GM19035 (cell line): ENCODE measurements around the gene IL12B.
"Not testable (repeated sequence)": the region's sequence is repeated elsewhere in the genome, so short reads cannot be mapped to it uniquely, and the experiment has no call there.

Experiments used
- ATAC-seq: cut with Tn5 transposase; IDR thresholded peaks from one replicate; pipeline ENCODE4 v1.9.1; 2021; ENCODE audit not compliant: unreplicated experiment

The IL12B gene

DNA sequence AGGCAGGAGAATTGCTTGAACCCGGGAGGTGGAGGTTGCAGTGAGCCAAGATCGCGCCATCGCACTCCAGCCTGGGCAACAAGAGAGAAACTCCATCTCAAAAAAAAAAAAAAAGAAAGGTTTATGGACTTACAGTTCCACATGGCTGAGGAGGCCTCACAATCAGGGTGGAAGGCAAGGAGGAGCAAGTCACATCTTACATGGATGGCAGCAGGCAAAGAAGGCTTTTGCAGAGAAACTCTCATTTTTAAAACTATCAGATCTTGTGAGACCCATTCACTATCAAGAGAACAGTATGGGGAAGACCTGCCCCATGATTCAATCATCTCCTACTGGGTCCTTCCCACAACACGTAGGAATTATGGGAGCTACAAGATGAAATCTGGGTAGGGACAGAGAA is 33.0 kb downstream of the IL12B start:
- ATAC-seq, result not testable (repeated sequence)

DNA sequence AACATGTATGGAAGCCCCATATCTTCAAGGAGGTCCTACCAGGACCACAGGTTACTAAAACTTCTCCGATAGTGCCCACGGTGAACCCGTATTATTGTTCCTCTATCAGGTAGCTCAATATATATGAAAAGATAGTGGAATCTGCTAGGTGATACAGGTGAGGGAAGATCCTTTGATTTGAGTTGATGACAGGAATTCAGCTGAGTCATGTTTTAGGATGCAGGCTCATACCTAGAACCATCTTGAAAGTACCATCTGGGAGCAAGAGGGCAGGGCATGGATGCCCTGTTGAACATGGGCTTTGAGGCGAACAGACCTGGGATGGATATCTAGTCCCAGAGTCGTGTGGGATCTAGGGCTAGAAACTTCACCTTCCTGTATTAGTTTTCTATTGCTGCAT is 35.4 kb downstream of the IL12B start:
- no peak for ATAC-seq

DNA sequence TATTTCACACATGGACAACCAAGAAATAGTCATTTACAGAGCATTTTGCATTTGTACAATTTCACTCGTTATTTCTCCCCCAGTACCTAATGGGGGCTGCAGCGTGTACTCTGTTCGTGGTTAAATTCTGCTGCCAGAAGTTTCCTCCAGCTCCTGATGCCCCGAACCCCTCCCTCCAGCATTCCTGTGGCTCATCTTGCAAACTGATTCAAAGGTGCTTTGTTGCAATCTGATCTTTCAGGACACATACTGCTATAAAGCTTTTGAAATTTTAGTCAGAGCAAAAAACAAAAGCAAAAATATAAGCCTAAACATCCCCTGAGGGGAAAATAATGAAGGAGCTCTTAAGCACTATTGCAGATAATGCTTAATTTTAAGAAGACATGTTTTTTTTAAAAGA is 39.5 kb downstream of the IL12B start:
- ATAC-seq, result no peak

DNA sequence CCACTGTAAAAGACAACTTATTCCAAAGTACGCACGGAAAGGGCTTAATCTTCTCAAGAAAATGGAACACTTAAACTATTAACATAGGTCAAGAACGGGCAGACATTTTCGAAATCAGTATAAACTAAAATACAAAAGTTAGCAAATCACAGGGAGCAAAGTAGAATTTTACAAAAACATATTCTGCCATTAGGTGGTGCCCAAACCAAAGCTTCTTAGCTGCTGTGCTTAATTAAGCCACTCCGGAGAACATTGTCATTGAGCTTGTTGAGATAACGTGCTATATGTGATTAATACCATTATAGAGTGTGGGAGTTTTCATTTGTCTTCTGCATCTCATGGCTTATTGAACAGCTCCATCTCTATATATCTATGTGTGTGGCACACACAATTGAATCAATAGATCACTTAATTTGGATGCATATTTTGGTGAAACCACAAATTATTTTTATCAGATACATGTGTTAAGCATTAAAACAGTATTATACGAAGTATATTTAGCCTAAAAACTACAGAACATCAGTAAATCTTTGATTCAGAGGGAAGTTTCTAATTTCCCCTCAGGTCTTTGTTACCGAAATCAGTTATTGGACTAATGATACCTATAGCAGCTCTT is 43.8 kb downstream of the IL12B start:
- ATAC-seq, result no peak

DNA sequence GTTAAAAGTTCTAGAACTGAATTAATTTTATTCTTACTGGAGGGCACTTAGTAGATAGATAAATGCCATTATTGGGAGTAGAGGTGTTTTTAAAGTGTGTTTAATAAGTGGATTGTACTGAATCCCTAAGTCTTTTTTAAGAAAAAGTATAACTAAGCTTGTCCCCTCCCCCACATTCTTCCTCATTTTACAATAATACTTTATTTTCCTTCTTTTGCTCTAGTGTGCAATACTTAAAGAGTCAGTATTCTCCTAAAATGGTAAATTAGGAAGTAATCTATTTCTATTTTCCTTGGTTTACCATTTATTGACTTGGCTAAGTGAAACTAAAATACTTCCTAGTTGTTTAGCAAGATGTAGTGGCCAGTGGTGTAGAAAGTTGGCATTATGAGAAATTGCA is 55.6 kb downstream of the IL12B start:
- ATAC-seq, result no peak

DNA sequence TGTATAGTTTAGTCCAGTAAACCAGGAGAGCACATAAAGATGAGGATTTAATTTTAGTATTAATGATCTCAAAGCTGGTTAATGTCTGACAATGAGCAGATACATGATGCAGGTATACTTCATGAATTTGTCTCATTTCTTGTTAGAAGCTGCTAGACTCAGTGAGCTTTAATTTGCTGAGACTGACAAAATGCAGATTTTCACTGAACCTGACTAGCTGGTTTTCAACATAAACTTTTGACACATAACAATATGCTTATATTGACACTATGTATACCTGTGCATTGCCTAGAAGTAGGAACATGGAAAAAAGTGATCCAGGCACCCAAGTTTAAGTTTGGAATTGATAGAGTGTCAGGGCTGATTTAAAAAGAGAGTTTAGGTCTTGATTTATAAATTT is 56.4 kb downstream of the IL12B start:
- ATAC-seq, result no peak

DNA sequence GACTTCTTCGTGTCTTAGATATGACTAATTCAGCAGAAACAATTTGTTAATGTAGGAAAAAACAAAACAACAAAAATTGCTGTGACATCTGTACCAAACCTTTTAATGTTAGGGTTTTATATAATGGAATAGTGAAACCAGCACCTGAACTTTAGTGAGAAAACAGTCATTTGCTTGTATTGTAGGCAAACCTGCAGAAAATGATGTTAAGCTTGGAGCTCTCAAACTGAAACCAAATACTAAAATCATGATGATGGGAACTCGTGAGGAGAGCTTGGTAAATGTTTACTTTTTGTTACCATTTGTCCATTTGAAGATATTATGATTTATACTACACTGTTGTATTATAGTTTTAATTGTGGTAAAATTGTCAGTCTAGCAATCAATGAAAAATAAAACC is 60.6 kb downstream of the IL12B start:
- ATAC-seq, result no peak

DNA sequence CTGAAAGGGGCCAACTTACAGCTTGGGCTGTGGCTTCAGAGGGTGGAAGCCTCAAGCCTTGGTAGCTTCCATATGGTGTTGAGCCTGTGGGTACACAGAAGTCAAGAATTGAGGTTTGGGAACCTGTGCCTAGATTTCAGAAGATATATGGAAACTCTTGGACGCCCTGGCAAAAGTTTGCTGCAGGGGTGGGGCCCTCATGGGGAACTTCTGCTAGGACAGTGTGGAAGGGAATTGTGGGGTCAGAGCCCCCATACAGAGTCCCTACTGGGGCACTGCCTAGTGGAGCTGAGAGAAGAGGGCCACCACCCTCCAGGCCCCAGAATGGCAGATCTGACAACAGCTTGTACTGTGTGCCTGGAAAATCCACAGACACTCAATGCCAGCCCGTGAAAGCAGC is 63.5 kb downstream of the IL12B start:
- ATAC-seq, result not testable (repeated sequence)
